GM13977 (cell line): Measurements from ENCODE around the gene MGAT4D.

Source experiments
- DNase-seq: peaks from one replicate; pipeline ENCODE4 v3.0.0; 2012; ENCODE audit warnings: low spot score
- in situ Hi-C: fragments of 300-500 bp; cut with MboI; formaldehyde crosslinking; loops from one replicate; pipeline ENCODE4 v1.12.0; 2022; ENCODE audit warnings: low sequenced_read_pairs, low pct_unique_long_range_greater_than_20kb, mixed read lengths, inconsistent platforms; ENCODE audit not compliant: unreplicated experiment
- TF ChIP-seq, protein P1 (sequence below): IDR thresholded peaks from 2 replicates; pipeline ENCODE4 v1.5.1; 2012; ENCODE audit warnings: mild to moderate bottlenecking, control low read depth; ENCODE audit not compliant: insufficient read depth; ENCODE audit errors: extremely low read depth, missing control alignments

The MGAT4D gene

DNA sequence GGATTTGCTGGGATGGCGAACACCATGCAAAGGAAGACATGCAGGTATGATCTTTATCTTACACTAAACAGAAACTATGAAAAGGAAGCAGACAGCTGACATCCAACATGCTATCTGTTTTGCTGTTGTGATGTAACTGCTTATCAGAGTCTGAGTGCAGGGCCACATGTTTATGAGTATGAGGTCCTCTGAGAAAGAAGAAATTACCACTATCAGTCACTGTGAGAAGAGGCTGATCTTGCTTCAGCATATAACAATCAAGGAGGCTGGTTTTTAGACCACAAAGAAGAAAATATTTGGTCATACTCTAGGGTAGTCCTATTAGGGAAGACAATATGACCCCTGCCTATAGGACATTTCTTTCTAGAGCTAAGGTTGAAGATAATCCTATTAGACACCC, 89.1 kb downstream of the MGAT4D start:
- TF ChIP-seq, protein P1, sequence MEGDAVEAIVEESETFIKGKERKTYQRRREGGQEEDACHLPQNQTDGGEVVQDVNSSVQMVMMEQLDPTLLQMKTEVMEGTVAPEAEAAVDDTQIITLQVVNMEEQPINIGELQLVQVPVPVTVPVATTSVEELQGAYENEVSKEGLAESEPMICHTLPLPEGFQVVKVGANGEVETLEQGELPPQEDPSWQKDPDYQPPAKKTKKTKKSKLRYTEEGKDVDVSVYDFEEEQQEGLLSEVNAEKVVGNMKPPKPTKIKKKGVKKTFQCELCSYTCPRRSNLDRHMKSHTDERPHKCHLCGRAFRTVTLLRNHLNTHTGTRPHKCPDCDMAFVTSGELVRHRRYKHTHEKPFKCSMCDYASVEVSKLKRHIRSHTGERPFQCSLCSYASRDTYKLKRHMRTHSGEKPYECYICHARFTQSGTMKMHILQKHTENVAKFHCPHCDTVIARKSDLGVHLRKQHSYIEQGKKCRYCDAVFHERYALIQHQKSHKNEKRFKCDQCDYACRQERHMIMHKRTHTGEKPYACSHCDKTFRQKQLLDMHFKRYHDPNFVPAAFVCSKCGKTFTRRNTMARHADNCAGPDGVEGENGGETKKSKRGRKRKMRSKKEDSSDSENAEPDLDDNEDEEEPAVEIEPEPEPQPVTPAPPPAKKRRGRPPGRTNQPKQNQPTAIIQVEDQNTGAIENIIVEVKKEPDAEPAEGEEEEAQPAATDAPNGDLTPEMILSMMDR: no peak
- in situ Hi-C loops: no loop called here
- no peak for DNase-seq

DNA sequence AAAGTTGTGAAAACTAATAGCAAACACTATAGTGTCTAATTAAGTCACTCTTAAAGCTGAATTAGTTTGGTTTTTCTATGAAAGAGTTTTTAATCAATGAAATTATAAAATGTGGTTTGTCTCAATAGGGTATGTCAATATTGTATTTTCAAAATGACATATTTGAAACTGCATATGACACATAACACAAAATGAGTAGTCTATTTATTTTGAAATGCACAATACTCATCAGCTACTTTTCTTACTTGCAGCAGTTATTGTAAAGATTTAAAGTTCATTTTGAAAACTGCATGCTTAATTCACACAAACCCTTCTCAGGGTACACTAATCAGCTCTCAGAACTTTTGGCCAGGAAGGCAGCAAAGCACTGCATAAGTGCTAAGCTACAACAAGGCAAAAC, 91.8 kb downstream of the MGAT4D start:
- in situ Hi-C loops: no loop called here
- TF ChIP-seq, protein P1: no peak
- no peak for DNase-seq

DNA sequence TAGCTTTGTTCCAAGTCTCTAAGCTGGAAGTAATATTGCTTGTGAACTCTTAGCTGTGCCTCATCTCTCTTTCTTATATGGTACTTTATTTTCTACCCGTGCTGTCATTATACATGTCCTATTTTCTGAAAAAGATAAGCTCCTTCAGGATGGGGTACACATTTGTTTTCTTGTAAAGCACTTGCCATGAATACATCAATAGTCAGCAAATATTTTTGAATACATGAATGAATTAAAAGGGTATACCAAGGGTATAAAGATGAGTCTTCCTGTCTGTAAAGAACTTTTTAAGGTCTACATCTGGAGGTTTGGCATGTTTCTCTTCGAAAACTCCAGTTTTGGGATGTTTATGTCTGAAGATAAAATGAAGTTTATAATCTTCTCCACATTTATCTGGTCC, 98.0 kb downstream of the MGAT4D start:
- in situ Hi-C loops: no loop called here
- TF ChIP-seq, protein P1: no peak

DNA sequence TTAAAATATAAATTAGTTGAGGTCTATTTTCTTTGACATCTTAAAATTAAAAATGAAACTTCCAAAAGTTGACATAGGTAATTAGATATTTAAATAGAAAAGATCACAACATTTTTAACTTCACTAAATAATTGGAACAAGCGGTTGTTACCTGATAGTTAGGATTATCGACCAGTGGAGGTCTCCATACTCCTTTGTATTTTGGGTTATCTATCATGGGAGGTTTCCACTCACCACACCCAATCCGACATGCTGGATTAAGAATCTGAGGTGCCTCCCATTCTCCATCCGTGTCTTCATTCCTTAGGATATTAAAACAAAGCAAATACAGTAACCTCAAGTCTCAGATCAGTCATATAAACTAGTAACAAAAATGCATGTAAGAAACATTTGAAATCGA, 102.4 kb downstream of the MGAT4D start:
- in situ Hi-C loops: no loop called here
- no peak for DNase-seq
- TF ChIP-seq, protein P1: no peak

More for the DNA sequence above, 98.0 kb downstream of the MGAT4D start:
- DNase-seq: no peak
